HepG2 (cell line): Measurements from ENCODE around the gene ETHE1. TPM values are rescaled to one million over a fixed set of nuclear protein-coding genes. Genes with fewer than 3 reads are reported as not detected.
A peak's percentile ranks its signal among the peaks of the same experiment; 100 is the strongest.

ENCODE experiments used
- CENPT ChIP-seq: sonication (generic); formaldehyde crosslinking; IDR thresholded peaks from 2 replicates; pipeline ENCODE4 v1.8.0; 2022; ENCODE audit warnings: low read depth, mild to moderate bottlenecking, moderate library complexity, missing genetic modification reagents
- DNMT3B ChIP-seq: conservative IDR thresholded peaks from 2 replicates; pipeline ENCODE4 v1.6.1; 2016; ENCODE audit warnings: missing biosample characterization, control low read depth
- GABPA ChIP-seq, 2 experiments: IDR thresholded peaks; 2 replicates each; pipeline ENCODE4 v1.6.1; 2011 to 2016; ENCODE audit warnings: low read depth in 2 of 2, low read length in 1 of 2, missing biosample characterization in 1 of 2, missing genetic modification characterization in 1 of 2
- GPN1 ChIP-seq: sonication (generic); formaldehyde crosslinking; IDR thresholded peaks from 2 replicates; pipeline ENCODE4 v1.5.1; 2020; ENCODE audit warnings: missing genetic modification reagents, borderline replicate concordance
- HES4 ChIP-seq: sonication (generic); formaldehyde crosslinking; IDR thresholded peaks from 2 replicates; pipeline ENCODE4 v1.9.0; 2021; ENCODE audit warnings: mild to moderate bottlenecking, missing genetic modification reagents, borderline replicate concordance
- MAFK ChIP-seq, 2 experiments: IDR thresholded peaks in 1 of 2; conservative IDR thresholded peaks in 1 of 2; 2 replicates each; pipeline ENCODE4 v1.6.1; 2011; ENCODE audit warnings: improper control_type of control experiment in 2 of 2, low read length in 2 of 2
- NR2F1 ChIP-seq, 2 experiments: fragments of 450-650 bp in 1 of 2; formaldehyde crosslinking in 1 of 2; IDR thresholded peaks; 2 replicates each; pipeline versions ENCODE4 v1.5.0 to v1.6.1; 2016 to 2020; ENCODE audit warnings: mild to moderate bottlenecking in 1 of 2, missing compliant biosample characterization in 1 of 2, missing genetic modification reagents in 1 of 2, moderate library complexity in 1 of 2
- PITX1 ChIP-seq: sonication (generic); formaldehyde crosslinking; IDR thresholded peaks from 2 replicates; pipeline ENCODE4 v1.5.1; 2020; ENCODE audit warnings: mild to moderate bottlenecking, missing genetic modification reagents
- PRPF4 ChIP-seq: fragments of 200-400 bp; formaldehyde crosslinking; IDR thresholded peaks from 2 replicates; pipeline ENCODE4 v1.6.1; 2016; ENCODE audit warnings: low read length, low read depth; ENCODE audit not compliant: poor library complexity, severe bottlenecking
- RFXAP ChIP-seq: sonication (generic); formaldehyde crosslinking; IDR thresholded peaks from 2 replicates; pipeline ENCODE4 v1.4.0; 2020; ENCODE audit warnings: missing genetic modification reagents, borderline replicate concordance
- SPEN ChIP-seq: sonication (generic); formaldehyde crosslinking; IDR thresholded peaks from 2 replicates; pipeline ENCODE4 v1.5.1; 2020; ENCODE audit warnings: low read depth, mild to moderate bottlenecking, missing genetic modification reagents
- TGIF2 ChIP-seq: IDR thresholded peaks from 2 replicates; pipeline ENCODE4 v1.6.1; 2016; ENCODE audit warnings: control low read depth, missing compliant biosample characterization
- ZBTB20 ChIP-seq: sonication (generic); formaldehyde crosslinking; IDR thresholded peaks from 2 replicates; pipeline ENCODE4 v1.8.1; 2023; ENCODE audit warnings: missing genetic modification reagents, low read depth, mild to moderate bottlenecking, borderline replicate concordance
- ZMYM2 ChIP-seq: sonication (generic); formaldehyde crosslinking; IDR thresholded peaks from 2 replicates; pipeline ENCODE4 v1.8.0; 2022; ENCODE audit warnings: mild to moderate bottlenecking, missing genetic modification reagents
- ZNF335 ChIP-seq: sonication (generic); formaldehyde crosslinking; IDR thresholded peaks from 2 replicates; pipeline ENCODE4 v1.4.0; 2020; ENCODE audit warnings: missing genetic modification reagents
- ZNF543 ChIP-seq: sonication (generic); formaldehyde crosslinking; IDR thresholded peaks from 2 replicates; pipeline ENCODE4 v1.4.0; 2020; ENCODE audit warnings: mild to moderate bottlenecking, missing genetic modification reagents
- ZNF572 ChIP-seq: sonication (generic); formaldehyde crosslinking; IDR thresholded peaks from 2 replicates; pipeline ENCODE4 v1.5.1; 2020; ENCODE audit warnings: mild to moderate bottlenecking, missing genetic modification reagents
- ZNF737 ChIP-seq: sonication (generic); formaldehyde crosslinking; IDR thresholded peaks from 2 replicates; pipeline ENCODE4 v1.5.0; 2020; ENCODE audit warnings: missing genetic modification reagents, mild to moderate bottlenecking, borderline replicate concordance
- polyA plus RNA-seq, 8 experiments: library from polyadenylated mRNA; depleted of rRNA in 3 of 8; stranded (reverse) in 7 of 8; unstranded in 1 of 8; fragments of >200 nt; fragmentation: Illumina TruSeq in 4 of 8; extraction: Trizol in 4 of 8; gene quantifications; 2 replicates each; pipeline versions ENCODE4 v1.2.1 to v1.2.3, GENCODE V29; 2011 to 2016; ENCODE audit warnings: low read depth in 4 of 8, missing spikeins in 1 of 8, mixed read lengths in 1 of 8; ENCODE audit not compliant: insufficient read depth in 1 of 8
- total RNA-seq, 5 experiments: library from RNA; depleted of rRNA; stranded (reverse); fragments of >200 nt; fragmentation: Illumina TruSeq; extraction: Trizol; gene quantifications; 2 replicates each; pipeline ENCODE4 v1.2.3, GENCODE V29; 2016; ENCODE audit warnings: low read depth in 1 of 5
- TF ChIP-seq, protein P1 (sequence below): sonication (generic); formaldehyde crosslinking; IDR thresholded peaks from 2 replicates; pipeline ENCODE4 v1.8.0; 2022; ENCODE audit warnings: mild to moderate bottlenecking, missing genetic modification reagents, moderate library complexity
- TF ChIP-seq, protein P2 (sequence below), 2 experiments: sonication (generic) in 1 of 2; formaldehyde crosslinking in 1 of 2; IDR thresholded peaks; 2 replicates each; pipeline versions ENCODE4 v1.4.0 to v1.6.1; 2018 to 2020; ENCODE audit warnings: missing genetic modification reagents in 2 of 2, borderline replicate concordance in 1 of 2, low read depth in 1 of 2, mild to moderate bottlenecking in 1 of 2, missing biosample characterization in 1 of 2
- TF ChIP-seq, protein P3 (sequence below): IDR thresholded peaks from 2 replicates; pipeline ENCODE4 v1.6.1; 2012; ENCODE audit warnings: inconsistent platforms
- TF ChIP-seq, protein P4 (sequence below): sonication (generic); formaldehyde crosslinking; IDR thresholded peaks from 2 replicates; pipeline ENCODE4 v1.4.0; 2020; ENCODE audit warnings: mild to moderate bottlenecking, missing genetic modification reagents

The ETHE1 gene
- total and polyA plus RNA-seq, 2 of the 13 experiments (the other 11 are each of a cell fraction or from before 2014, with no cell fraction given), result 32.5 to 58.4 TPM

DNA sequence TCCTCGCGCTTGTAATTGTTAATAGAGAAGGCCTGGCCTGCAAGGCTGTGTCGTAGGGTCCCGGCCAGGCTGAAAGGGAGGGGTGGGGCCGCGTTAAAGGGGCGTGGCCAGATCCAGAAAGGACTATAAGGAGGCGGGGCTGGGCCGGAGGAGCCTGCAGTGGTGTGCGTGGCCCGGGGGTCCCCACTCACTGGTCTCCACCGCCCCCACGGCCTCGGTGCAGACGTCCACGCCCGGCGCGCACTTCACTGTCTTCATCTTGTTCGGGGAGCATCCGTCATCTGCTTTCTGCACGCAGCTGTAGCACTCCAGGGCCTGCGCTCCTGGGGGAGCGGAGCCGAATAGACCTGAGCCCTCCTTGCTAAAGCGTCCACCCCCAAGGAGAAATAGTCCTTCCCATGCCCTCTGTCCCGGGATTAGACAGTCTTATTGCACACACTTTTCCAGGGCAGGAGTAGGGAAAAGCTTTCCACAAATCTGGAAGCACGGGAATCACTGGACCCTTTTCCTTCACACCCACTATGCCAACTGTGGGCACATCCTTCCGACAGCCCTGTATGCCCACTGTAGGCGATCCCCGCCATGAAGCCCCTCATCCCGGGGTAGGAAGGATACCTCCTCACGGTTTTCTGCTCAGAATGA is 62.7 kb downstream of the ETHE1 start (continued):
- no peak for TF ChIP-seq MAFK (conservative IDR thresholded peaks at IDR 0.05 in 1 of 2, IDR thresholded peaks at IDR 0.05 in 1 of 2; ENCODE audit: low read length in 2 of 2)
- no peak for TF ChIP-seq ZNF335 (CRISPR knock-in tag)
- TF ChIP-seq, protein P1, sequence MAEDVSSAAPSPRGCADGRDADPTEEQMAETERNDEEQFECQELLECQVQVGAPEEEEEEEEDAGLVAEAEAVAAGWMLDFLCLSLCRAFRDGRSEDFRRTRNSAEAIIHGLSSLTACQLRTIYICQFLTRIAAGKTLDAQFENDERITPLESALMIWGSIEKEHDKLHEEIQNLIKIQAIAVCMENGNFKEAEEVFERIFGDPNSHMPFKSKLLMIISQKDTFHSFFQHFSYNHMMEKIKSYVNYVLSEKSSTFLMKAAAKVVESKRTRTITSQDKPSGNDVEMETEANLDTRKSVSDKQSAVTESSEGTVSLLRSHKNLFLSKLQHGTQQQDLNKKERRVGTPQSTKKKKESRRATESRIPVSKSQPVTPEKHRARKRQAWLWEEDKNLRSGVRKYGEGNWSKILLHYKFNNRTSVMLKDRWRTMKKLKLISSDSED (CRISPR knock-in tag), result no peak
- no peak for TF ChIP-seq SPEN
- TF ChIP-seq, protein P2, sequence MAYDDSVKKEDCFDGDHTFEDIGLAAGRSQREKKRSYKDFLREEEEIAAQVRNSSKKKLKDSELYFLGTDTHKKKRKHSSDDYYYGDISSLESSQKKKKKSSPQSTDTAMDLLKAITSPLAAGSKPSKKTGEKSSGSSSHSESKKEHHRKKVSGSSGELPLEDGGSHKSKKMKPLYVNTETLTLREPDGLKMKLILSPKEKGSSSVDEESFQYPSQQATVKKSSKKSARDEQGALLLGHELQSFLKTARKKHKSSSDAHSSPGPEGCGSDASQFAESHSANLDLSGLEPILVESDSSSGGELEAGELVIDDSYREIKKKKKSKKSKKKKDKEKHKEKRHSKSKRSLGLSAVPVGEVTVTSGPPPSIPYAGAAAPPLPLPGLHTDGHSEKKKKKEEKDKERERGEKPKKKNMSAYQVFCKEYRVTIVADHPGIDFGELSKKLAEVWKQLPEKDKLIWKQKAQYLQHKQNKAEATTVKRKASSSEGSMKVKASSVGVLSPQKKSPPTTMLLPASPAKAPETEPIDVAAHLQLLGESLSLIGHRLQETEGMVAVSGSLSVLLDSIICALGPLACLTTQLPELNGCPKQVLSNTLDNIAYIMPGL (CRISPR knock-in tag; IDR thresholded peaks at IDR 0.05; ENCODE audit: borderline replicate concordance in 1 of 2, low read depth in 1 of 2), result 0 out of 4 replicates have a peak, but pooled peaks of 1 of the 2 experiments have one; percentile 0
- TF ChIP-seq RFXAP (CRISPR knock-in tag), result no peak
- no peak for TF ChIP-seq GABPA (IDR thresholded peaks at IDR 0.05; ENCODE audit: low read depth, low read length)
- TF ChIP-seq GABPA (CRISPR knock-in tag; IDR thresholded peaks at IDR 0.05; ENCODE audit: low read depth), result no peak
- TF ChIP-seq ZMYM2, result no peak
- peak; percentile 0; the same call in 1 of the 2 replicates for TF ChIP-seq HES4 (CRISPR knock-in tag)
- TF ChIP-seq, protein P3, sequence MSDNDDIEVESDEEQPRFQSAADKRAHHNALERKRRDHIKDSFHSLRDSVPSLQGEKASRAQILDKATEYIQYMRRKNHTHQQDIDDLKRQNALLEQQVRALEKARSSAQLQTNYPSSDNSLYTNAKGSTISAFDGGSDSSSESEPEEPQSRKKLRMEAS, result no peak
- TF ChIP-seq, protein P4, sequence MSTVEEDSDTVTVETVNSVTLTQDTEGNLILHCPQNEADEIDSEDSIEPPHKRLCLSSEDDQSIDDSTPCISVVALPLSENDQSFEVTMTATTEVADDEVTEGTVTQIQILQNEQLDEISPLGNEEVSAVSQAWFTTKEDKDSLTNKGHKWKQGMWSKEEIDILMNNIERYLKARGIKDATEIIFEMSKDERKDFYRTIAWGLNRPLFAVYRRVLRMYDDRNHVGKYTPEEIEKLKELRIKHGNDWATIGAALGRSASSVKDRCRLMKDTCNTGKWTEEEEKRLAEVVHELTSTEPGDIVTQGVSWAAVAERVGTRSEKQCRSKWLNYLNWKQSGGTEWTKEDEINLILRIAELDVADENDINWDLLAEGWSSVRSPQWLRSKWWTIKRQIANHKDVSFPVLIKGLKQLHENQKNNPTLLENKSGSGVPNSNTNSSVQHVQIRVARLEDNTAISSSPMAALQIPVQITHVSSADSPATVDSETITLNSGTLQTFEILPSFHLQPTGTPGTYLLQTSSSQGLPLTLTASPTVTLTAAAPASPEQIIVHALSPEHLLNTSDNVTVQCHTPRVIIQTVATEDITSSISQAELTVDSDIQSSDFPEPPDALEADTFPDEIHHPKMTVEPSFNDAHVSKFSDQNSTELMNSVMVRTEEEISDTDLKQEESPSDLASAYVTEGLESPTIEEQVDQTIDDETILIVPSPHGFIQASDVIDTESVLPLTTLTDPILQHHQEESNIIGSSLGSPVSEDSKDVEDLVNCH (CRISPR knock-in tag), result no peak
- TF ChIP-seq ZBTB20, result no peak
- no peak for TF ChIP-seq ZNF737 (CRISPR knock-in tag)
- TF ChIP-seq ZNF543 (CRISPR knock-in tag), result 0 out of 2 replicates have a peak, but pooled peaks have one; percentile 33
- no peak for TF ChIP-seq PRPF4
- TF ChIP-seq CENPT, result no peak
- TF ChIP-seq PITX1 (CRISPR knock-in tag), result no peak
- no peak for TF ChIP-seq DNMT3B
- TF ChIP-seq TGIF2 (CRISPR knock-in tag), result no peak
- TF ChIP-seq NR2F1 (CRISPR knock-in tag; IDR thresholded peaks at IDR 0.05), result no peak
- no peak for TF ChIP-seq GPN1 (CRISPR knock-in tag)
- no peak for TF ChIP-seq ZNF572 (CRISPR knock-in tag)
